Endothelial cell (in vitro differentiated cells): ENCODE measurements around the gene TAX1BP1. TPM values are rescaled to one million over a fixed set of nuclear protein-coding genes. Genes with fewer than 3 reads are reported as not detected.

Experiments
- DNase-seq: peaks from one replicate; pipeline ENCODE4 v3.0.0; 2021; ENCODE audit warnings: low spot score
- H3K27ac Mint-ChIP-seq: one replicate; pipeline ENCODE4 v1.8.0; 2021; ENCODE audit warnings: mixed read lengths, inconsistent platforms; ENCODE audit not compliant: unreplicated experiment
- H3K27me3 Mint-ChIP-seq: one replicate; pipeline ENCODE4 v1.8.0; 2021; ENCODE audit warnings: mild to moderate bottlenecking, moderate library complexity, mixed read lengths, inconsistent platforms; ENCODE audit not compliant: unreplicated experiment
- H3K36me3 Mint-ChIP-seq: one replicate; pipeline ENCODE4 v1.8.0; 2021; ENCODE audit warnings: mild to moderate bottlenecking, low read depth, mixed read lengths, inconsistent platforms; ENCODE audit not compliant: unreplicated experiment
- H3K4me1 Mint-ChIP-seq: one replicate; pipeline ENCODE4 v1.8.0; 2021; ENCODE audit warnings: mild to moderate bottlenecking, mixed read lengths, inconsistent platforms; ENCODE audit not compliant: unreplicated experiment
- H3K4me3 Mint-ChIP-seq: one replicate; pipeline ENCODE4 v1.8.0; 2021; ENCODE audit warnings: mild to moderate bottlenecking, mixed read lengths, inconsistent platforms; ENCODE audit not compliant: unreplicated experiment
- H3K9me3 Mint-ChIP-seq: one replicate; pipeline ENCODE4 v1.8.0; 2021; ENCODE audit warnings: mixed read lengths, inconsistent platforms; ENCODE audit not compliant: unreplicated experiment
- total RNA-seq: library from RNA; stranded (reverse); fragmentation: NEBNext Ultra II Directional; extraction: Animal tissue kit (Norgen Biotek cat#: 25700); gene quantifications from one replicate; pipeline ENCODE4 v1.2.1, GENCODE V29; 2021; ENCODE audit not compliant: unreplicated experiment
- TF ChIP-seq, protein P1 (sequence below): fragments of 200-600 bp; sonication (generic); IDR thresholded peaks from one replicate; pipeline ENCODE4 v1.5.0; 2021; ENCODE audit warnings: antibody characterized with exemption; ENCODE audit not compliant: unreplicated experiment

The TAX1BP1 gene
- total RNA-seq, 1 donor from 2014 or later = 124 TPM

DNA sequence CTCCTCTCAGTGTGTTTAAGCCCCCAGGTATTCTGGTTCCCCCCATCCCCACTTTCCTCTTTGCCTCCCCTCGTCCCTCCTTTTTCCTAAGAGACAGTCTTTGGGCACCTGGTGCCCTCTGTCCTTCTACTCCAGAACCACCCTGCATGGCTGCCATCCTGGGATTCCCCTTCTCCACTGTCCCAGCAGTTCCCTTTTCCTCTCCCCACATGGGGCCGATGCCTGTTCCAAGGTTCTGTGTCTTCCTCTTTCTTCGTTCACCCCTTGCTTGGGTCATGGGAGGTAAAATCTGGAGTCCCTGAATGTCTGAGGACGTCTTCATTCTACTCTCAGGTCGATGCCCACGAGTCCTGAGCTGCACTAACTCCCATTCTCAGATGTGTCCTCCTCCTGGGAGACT is 120.8 kb downstream of the TAX1BP1 start:
- Mint-ChIP-seq H3K4me3 (no peak overlapping the region), H3K27ac (no peak overlapping the region), H3K27me3 (peaks cover 8% of the 10 kb centered on the region), H3K9me3 (peaks cover 3% of the 10 kb centered on the region), H3K4me1 (peaks cover 5% of the 10 kb centered on the region), H3K36me3 (peaks cover 8% of the 10 kb centered on the region)
- no peak for DNase-seq
- TF ChIP-seq, protein P1, sequence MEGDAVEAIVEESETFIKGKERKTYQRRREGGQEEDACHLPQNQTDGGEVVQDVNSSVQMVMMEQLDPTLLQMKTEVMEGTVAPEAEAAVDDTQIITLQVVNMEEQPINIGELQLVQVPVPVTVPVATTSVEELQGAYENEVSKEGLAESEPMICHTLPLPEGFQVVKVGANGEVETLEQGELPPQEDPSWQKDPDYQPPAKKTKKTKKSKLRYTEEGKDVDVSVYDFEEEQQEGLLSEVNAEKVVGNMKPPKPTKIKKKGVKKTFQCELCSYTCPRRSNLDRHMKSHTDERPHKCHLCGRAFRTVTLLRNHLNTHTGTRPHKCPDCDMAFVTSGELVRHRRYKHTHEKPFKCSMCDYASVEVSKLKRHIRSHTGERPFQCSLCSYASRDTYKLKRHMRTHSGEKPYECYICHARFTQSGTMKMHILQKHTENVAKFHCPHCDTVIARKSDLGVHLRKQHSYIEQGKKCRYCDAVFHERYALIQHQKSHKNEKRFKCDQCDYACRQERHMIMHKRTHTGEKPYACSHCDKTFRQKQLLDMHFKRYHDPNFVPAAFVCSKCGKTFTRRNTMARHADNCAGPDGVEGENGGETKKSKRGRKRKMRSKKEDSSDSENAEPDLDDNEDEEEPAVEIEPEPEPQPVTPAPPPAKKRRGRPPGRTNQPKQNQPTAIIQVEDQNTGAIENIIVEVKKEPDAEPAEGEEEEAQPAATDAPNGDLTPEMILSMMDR = no peak

DNA sequence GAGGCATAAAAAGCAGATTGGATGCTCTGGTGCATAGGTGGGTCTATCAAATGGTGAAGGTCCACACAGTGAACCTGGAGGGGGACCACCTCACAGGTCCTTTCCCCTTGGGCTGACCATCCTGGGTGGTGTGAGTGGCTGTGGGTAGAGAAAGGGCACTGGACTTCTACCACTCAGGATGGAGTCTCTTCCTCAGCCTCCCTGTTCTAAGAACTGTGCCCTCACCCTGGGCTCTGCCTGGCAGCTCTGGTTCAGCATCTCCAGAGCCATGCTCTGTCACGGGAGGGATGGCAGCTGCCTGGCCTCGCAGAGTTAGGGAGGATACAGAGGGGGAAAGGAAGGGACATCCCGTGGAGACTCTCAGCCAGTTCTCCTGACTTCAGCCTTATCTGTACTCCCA is 121.8 kb downstream of the TAX1BP1 start:
- no peak overlapping the region for H3K4me3 Mint-ChIP-seq
- no peak overlapping the region for H3K27ac Mint-ChIP-seq
- TF ChIP-seq, protein P1 = no peak
- peaks cover 5% of the 10 kb centered on the region for H3K4me1 Mint-ChIP-seq
- DNase-seq = no peak
- no peaks in the 10 kb centered on the region for H3K9me3 Mint-ChIP-seq
- no peaks in the 10 kb centered on the region for H3K36me3 Mint-ChIP-seq
- H3K27me3 Mint-ChIP-seq = peaks cover 3% of the 10 kb centered on the region

DNA sequence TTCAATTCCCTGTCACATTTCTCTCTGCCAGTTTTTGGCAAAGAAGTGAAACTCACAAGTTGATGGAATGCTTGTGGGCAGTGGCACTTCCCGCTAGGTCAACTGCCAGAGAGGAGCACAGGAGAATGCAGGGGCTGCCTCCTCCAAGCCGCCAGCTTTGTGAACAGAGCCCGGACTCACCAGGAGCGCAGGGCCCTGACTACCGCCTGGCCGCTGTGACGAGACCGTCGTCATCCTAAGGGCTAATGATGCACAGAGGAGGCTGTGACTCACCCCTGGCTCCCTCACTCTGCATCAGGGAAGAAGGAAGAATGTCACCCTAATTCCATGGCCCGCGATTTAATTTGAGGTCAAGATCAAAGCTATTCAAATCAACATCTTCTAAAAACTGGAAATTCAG is 123.9 kb downstream of the TAX1BP1 start:
- TF ChIP-seq, protein P1 = no peak
- Mint-ChIP-seq H3K27me3 (peaks cover 3% of the 10 kb centered on the region), H3K4me3 (no peak overlapping the region), H3K4me1 (peaks cover 7% of the 10 kb centered on the region), H3K27ac (no peak overlapping the region), H3K9me3 (no peaks in the 10 kb centered on the region), H3K36me3 (no peaks in the 10 kb centered on the region)
- DNase-seq = no peak

DNA sequence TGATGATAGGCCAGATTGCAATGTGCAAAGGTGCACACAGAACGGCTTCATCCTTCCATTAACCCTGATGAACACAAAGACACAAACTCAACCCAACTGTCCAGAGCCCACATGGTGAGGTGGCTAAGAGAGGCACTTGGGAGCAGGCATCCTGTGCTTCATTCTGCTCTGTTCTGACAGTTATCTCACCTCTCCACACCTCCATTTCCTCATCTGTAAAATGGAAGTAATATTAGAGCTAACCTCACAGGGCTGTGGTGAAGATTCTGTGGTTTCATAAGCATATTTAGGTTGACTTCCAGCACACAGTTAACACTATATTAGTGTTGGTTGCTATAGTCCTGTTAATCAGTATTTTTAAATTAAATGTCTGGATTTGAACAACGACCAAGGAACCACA is 126.3 kb downstream of the TAX1BP1 start:
- H3K9me3 Mint-ChIP-seq = no peaks in the 10 kb centered on the region
- H3K4me3 Mint-ChIP-seq = no peak overlapping the region
- H3K36me3 Mint-ChIP-seq = no peaks in the 10 kb centered on the region
- peaks cover 4% of the 10 kb centered on the region for H3K27me3 Mint-ChIP-seq
- H3K4me1 Mint-ChIP-seq = peaks cover 20% of the 10 kb centered on the region
- no peak for DNase-seq
- TF ChIP-seq, protein P1 = no peak
- H3K27ac Mint-ChIP-seq = no peak overlapping the region

DNA sequence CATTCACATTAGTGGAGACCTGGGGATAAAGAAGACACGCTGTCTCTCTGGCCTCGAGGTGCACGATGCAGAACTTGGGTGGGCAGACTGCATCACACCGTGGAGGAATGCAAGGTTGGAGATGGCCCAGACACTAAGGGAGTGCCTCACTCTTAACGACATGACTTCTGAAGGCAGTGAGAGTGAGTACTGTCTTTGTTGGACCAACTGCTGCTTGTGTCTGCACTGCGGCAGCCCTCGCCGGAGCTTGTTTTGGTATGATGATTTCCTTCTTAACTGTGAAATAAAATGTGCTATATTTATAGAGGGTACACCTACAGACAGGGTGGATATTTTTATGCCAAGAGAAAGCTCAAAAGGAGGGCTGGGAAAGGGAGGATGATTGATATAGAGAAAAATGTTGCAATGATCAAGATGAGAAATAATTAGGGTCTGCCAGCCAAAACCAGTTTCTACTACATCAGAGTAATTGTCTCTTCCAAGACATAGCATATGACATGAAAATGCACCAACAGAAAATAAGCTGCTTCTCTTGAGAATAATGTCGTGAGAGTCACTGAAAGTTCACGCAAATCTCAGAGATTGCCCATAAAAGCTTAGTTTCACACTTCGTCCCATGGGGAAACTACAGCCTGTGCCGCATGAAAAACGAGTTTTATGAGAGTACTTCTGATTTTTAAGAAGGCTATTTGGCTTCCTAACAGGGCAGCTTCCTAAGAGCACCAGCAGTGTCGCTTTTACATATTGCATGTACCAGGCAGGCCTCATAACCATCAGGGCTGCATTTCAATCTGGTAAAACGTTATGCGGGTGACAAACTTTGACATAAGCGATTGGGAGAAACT is 127.1 kb downstream of the TAX1BP1 start:
- peaks cover 26% of the 10 kb centered on the region for H3K4me1 Mint-ChIP-seq
- TF ChIP-seq, protein P1 = no peak
- no peaks in the 10 kb centered on the region for H3K9me3 Mint-ChIP-seq
- DNase-seq = no peak
- H3K27me3 Mint-ChIP-seq = peaks cover 4% of the 10 kb centered on the region
- H3K4me3 Mint-ChIP-seq = no peak overlapping the region
- no peaks in the 10 kb centered on the region for H3K36me3 Mint-ChIP-seq
- no peak overlapping the region for H3K27ac Mint-ChIP-seq
